SK-N-MC (cell line): ENCODE measurements around the gene WAC.

ENCODE experiments used
- EZH2 ChIP-seq: fragments of 200-600 bp; sonication (generic); IDR thresholded peaks from one replicate; pipeline ENCODE4 v1.6.1; 2017; ENCODE audit warnings: antibody characterized with exemption
- FOXP2 ChIP-seq: optimal IDR thresholded peaks from 2 replicates; pipeline ENCODE3; 2011; ENCODE audit warnings: mild to moderate bottlenecking, moderate library complexity; ENCODE audit not compliant: insufficient read depth; ENCODE audit errors: extremely low read length, control extremely low read depth
- POLR2AphosphoS5 ChIP-seq: IDR thresholded peaks from 2 replicates; pipeline ENCODE4 v1.6.1; 2012; ENCODE audit warnings: mild to moderate bottlenecking, low read depth, low read length, borderline replicate concordance

DNA sequence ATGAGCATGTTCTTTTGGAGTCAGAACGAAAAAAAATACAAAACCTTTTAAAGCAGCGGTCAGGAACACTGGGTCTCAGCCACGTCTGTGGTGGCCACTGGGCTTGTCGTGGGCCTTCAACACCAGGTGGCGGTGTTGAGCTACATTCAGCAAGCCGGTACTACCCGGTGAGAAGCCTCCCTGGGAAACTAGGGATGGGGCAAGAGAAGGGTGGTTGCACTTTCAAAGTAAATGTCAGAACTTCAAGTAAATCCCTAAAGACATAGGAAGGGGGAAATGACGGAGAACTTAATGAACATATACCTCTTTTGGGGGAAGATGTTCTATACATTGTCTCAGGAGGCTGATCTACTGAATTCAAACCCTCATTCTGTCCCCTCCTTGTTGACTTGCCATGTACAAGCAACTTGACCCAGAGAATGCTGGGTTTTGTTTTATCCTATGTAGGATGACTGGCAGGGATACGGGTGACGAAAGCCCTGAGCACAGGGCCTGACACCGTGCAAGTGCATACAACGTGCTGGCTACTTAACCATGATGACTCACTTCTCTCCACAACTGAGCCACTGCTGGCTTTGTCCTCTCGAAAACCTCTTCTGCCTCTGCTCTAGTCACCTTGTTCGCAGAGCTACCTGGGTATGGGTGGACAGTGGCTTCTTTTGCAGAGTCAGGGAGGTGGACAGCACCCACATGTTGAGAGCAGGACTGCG, 95.4 kb downstream of the WAC start:
- TF ChIP-seq POLR2AphosphoS5, result no peak
- TF ChIP-seq EZH2, result no peak
- no peak for TF ChIP-seq FOXP2
